ENCODE measurements around the gene CNN3.

DNA sequence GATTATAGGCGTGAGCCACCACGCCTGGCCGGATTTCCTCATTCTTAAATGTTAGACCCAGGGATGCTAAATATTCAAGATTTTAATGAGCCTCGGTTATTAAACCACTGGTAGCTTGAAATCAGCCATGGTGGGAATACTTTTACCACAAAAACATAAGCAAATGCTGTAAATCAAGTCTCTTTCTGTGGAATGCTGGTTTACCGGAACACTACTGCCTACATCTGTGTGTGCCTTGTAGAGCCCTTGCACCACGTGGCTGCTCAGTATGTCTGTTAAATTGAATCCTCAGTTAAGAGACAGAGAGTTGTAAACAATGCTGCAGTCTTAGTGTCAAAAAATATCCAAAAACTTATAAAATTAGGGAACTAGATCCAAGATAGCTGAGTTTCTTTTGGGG lies 26.8 kb upstream of the CNN3 start:
- TF ChIP-seq, protein P1, sequence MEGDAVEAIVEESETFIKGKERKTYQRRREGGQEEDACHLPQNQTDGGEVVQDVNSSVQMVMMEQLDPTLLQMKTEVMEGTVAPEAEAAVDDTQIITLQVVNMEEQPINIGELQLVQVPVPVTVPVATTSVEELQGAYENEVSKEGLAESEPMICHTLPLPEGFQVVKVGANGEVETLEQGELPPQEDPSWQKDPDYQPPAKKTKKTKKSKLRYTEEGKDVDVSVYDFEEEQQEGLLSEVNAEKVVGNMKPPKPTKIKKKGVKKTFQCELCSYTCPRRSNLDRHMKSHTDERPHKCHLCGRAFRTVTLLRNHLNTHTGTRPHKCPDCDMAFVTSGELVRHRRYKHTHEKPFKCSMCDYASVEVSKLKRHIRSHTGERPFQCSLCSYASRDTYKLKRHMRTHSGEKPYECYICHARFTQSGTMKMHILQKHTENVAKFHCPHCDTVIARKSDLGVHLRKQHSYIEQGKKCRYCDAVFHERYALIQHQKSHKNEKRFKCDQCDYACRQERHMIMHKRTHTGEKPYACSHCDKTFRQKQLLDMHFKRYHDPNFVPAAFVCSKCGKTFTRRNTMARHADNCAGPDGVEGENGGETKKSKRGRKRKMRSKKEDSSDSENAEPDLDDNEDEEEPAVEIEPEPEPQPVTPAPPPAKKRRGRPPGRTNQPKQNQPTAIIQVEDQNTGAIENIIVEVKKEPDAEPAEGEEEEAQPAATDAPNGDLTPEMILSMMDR (IDR thresholded peaks at IDR 0.05), result no peak
- TF ChIP-seq POLR2A (IDR thresholded peaks at IDR 0.05), result no peak
